HEK293T (cell line): Measurements from ENCODE around the gene UTP3.
"Not testable (repeated sequence)": the region's sequence is repeated elsewhere in the genome, so short reads cannot be mapped to it uniquely, and the experiment has no call there.

Experiments
- CTBP1 ChIP-seq: fragments of 450-650 bp; IDR thresholded peaks from 2 replicates; pipeline ENCODE4 v1.6.1; 2016; ENCODE audit warnings: borderline replicate concordance
- ELF4 ChIP-seq: fragments of 450-650 bp; IDR thresholded peaks from 2 replicates; pipeline ENCODE4 v1.6.1; 2017; ENCODE audit warnings: antibody characterized with exemption
- NFRKB ChIP-seq: fragments of 450-650 bp; IDR thresholded peaks from 2 replicates; pipeline ENCODE4 v1.6.1; 2016; ENCODE audit warnings: mild to moderate bottlenecking, moderate library complexity

- not testable (repeated sequence) for TF ChIP-seq NFRKB, ELF4, CTBP1
Observed at GRCh38 chr4:70702592-70702991, 14.3 kb downstream of the UTP3 start.
